Measurements from ENCODE around the gene CPPED1.

GRCh38 chr16:12679660-12680272 is 123.9 kb downstream of the CPPED1 start:
- TF ChIP-seq CTCF (IDR thresholded peaks at IDR 0.05) (no peak), POLR2A (IDR thresholded peaks at IDR 0.05) (no peak)

Data from prostate gland (tissue), 2 donors.